IMR-90 (cell line): ENCODE results near the gene CLTA. TPM values are rescaled to one million over a fixed set of nuclear protein-coding genes. Genes with fewer than 3 reads are reported as not detected.

Experiments
- ATAC-seq: fragments of 200-7000 bp; cut with Tn5 transposase; 2 replicates; pipeline ENCODE4 v1.9.1; 2020; ENCODE audit warnings: low read depth, mild to moderate bottlenecking, moderate library complexity
- BruUV-seq: library from RNA; stranded (reverse); fragments of 400-500 nt; replicated peaks from 2 replicates; lab custom pipeline; 2021; lab: Mats Ljungman, UMichigan
- CTCF ChIA-PET: fragments of 300-600 bp; formaldehyde crosslinking; extraction: SDS; loops from one replicate; lab custom pipeline; 2021; ENCODE audit warnings: antibody characterized with exemption; lab: Yijun Ruan, JAX
- POLR2A ChIA-PET: fragments of 300-600 bp; sonication (Branson Sonifier 250); formaldehyde crosslinking; loops from one replicate; lab custom pipeline; 2022; ENCODE audit warnings: antibody characterized with exemption; ENCODE audit not compliant: unreplicated experiment; lab: Charles Lee
- DNase-seq: peaks from one replicate; pipeline ENCODE4 v3.0.0; 2013
- H2AFZ ChIP-seq: replicated peaks from 2 replicates; pipeline ENCODE3; 2013; ENCODE audit warnings: low read length, mild to moderate bottlenecking; ENCODE audit not compliant: poor library complexity
- H2AK5ac ChIP-seq: 2 replicates; pipeline ENCODE4 v1.6.1; 2013; ENCODE audit warnings: low read depth, low read length, inconsistent platforms
- H2AK9ac ChIP-seq: replicated peaks from 2 replicates; pipeline ENCODE3; 2013; ENCODE audit warnings: mild to moderate bottlenecking, low read depth, low read length, moderate library complexity; ENCODE audit not compliant: poor library complexity
- H2BK120ac ChIP-seq: 2 replicates; pipeline ENCODE4 v1.6.1; 2013; ENCODE audit warnings: low read depth, low read length, inconsistent platforms
- H2BK15ac ChIP-seq: 3 replicates; pipeline ENCODE4 v1.6.1; 2013; ENCODE audit warnings: low read depth, low read length, inconsistent platforms
- H2BK20ac ChIP-seq: 2 replicates; pipeline ENCODE4 v1.6.1; 2013; ENCODE audit warnings: low read depth, mild to moderate bottlenecking, inconsistent platforms, low read length, moderate library complexity
- H2BK5ac ChIP-seq: 2 replicates; pipeline ENCODE4 v1.6.1; 2013; ENCODE audit warnings: mild to moderate bottlenecking, low read depth, low read length, inconsistent platforms; ENCODE audit not compliant: poor library complexity, severe bottlenecking
- H3K14ac ChIP-seq: replicated peaks from 2 replicates; pipeline ENCODE4 v1.6.1; 2013; ENCODE audit warnings: low read depth, low read length, inconsistent platforms
- H3K18ac ChIP-seq: 2 replicates; pipeline ENCODE4 v1.6.1; 2013; ENCODE audit warnings: low read depth, low read length, control low read depth
- H3K23ac ChIP-seq: 2 replicates; pipeline ENCODE4 v1.6.1; 2013; ENCODE audit warnings: low read depth, low read length, inconsistent platforms
- H3K27ac ChIP-seq: 2 replicates; pipeline ENCODE4 v1.5.1; 2013; ENCODE audit warnings: mild to moderate bottlenecking, control low read depth, low read length; ENCODE audit not compliant: insufficient read depth
- H3K27me3 ChIP-seq: 2 replicates; pipeline ENCODE4 v1.6.1; 2013; ENCODE audit warnings: low read length; ENCODE audit not compliant: control insufficient read depth, insufficient read depth
- H3K36me3 ChIP-seq: 2 replicates; pipeline ENCODE4 v1.6.1; 2013; ENCODE audit warnings: low read length, mixed read lengths; ENCODE audit not compliant: control insufficient read depth, insufficient read depth
- H3K4ac ChIP-seq: 2 replicates; pipeline ENCODE4 v1.6.1; 2013; ENCODE audit warnings: low read depth, low read length, inconsistent platforms
- H3K4me1 ChIP-seq: 2 replicates; pipeline ENCODE4 v1.6.1; 2013; ENCODE audit warnings: low read length, mixed read lengths; ENCODE audit not compliant: control insufficient read depth, insufficient read depth
- H3K4me2 ChIP-seq: 2 replicates; pipeline ENCODE4 v1.6.1; 2013; ENCODE audit warnings: low read depth, mild to moderate bottlenecking, control low read depth, low read length, moderate library complexity
- H3K4me3 ChIP-seq: 2 replicates; pipeline ENCODE4 v1.5.1; 2013; ENCODE audit warnings: low read depth, mild to moderate bottlenecking, control low read depth, low read length, moderate library complexity; ENCODE audit not compliant: insufficient read depth
- H3K56ac ChIP-seq: 2 replicates; pipeline ENCODE4 v1.6.1; 2013; ENCODE audit warnings: low read length, inconsistent platforms; ENCODE audit not compliant: insufficient read depth; ENCODE audit errors: extremely low read depth
- H3K79me1 ChIP-seq, 2 experiments: 2 replicates each; pipeline ENCODE4 v1.6.1; 2013; ENCODE audit warnings: low read length in 2 of 2, inconsistent platforms in 1 of 2, low read depth in 1 of 2
- H3K9ac ChIP-seq: 2 replicates; pipeline ENCODE4 v1.6.1; 2013; ENCODE audit warnings: low read depth, low read length, control low read depth
- H3K9me1 ChIP-seq: 2 replicates; pipeline ENCODE4 v1.6.1; 2013; ENCODE audit warnings: low read length, inconsistent platforms; ENCODE audit not compliant: insufficient read depth
- H3K9me3 ChIP-seq: 2 replicates; pipeline ENCODE4 v1.6.1; 2013; ENCODE audit warnings: low read length; ENCODE audit not compliant: control insufficient read depth, insufficient read depth
- H4K20me1 ChIP-seq: 2 replicates; pipeline ENCODE4 v1.6.1; 2013; ENCODE audit warnings: low read length, inconsistent platforms; ENCODE audit not compliant: insufficient read depth
- H4K5ac ChIP-seq: 2 replicates; pipeline ENCODE4 v1.6.1; 2013; ENCODE audit warnings: mild to moderate bottlenecking, low read depth, low read length, control low read depth
- H4K8ac ChIP-seq, 2 experiments: 2 replicates each; pipeline ENCODE4 v1.6.1; 2013; ENCODE audit warnings: low read depth in 2 of 2, low read length in 2 of 2, control low read depth in 1 of 2, inconsistent platforms in 1 of 2
- H4K91ac ChIP-seq: 2 replicates; pipeline ENCODE4 v1.6.1; 2013; ENCODE audit warnings: low read depth, low read length, inconsistent platforms; ENCODE audit not compliant: insufficient read depth
- CEBPB ChIP-seq: IDR thresholded peaks from 2 replicates; pipeline ENCODE4 v1.6.1; 2012; ENCODE audit warnings: low read depth, low read length, improper control_type of control experiment
- CHD1 ChIP-seq: IDR thresholded peaks from 2 replicates; pipeline ENCODE4 v1.6.1; 2012; ENCODE audit warnings: low read depth, low read length, improper control_type of control experiment
- CTCF ChIP-seq: conservative IDR thresholded peaks from 2 replicates; pipeline ENCODE4 v1.5.1; 2012; ENCODE audit warnings: mild to moderate bottlenecking, low read depth, low read length, improper control_type of control experiment
- ELK1 ChIP-seq: fragments of 150-350 bp; IDR thresholded peaks from 2 replicates; pipeline ENCODE4 v1.6.1; 2016; ENCODE audit warnings: low read depth, mild to moderate bottlenecking, low read length, moderate library complexity, borderline replicate concordance
- FOS ChIP-seq: fragments of 150-350 bp; IDR thresholded peaks from 2 replicates; pipeline ENCODE4 v1.6.1; 2016; ENCODE audit warnings: low read depth, low read length
- MAZ ChIP-seq: IDR thresholded peaks from 2 replicates; pipeline ENCODE4 v1.6.1; 2012; ENCODE audit warnings: low read depth, mild to moderate bottlenecking, low read length, improper control_type of control experiment, moderate library complexity, borderline replicate concordance
- MXI1 ChIP-seq: IDR thresholded peaks from 2 replicates; pipeline ENCODE4 v1.6.1; 2012; ENCODE audit warnings: low read depth, mild to moderate bottlenecking, low read length, moderate library complexity, borderline replicate concordance
- NFE2L2 ChIP-seq: fragments of 150-350 bp; IDR thresholded peaks from 2 replicates; pipeline ENCODE4 v1.6.1; 2016; ENCODE audit warnings: low read depth, mild to moderate bottlenecking, low read length
- RAD21 ChIP-seq: IDR thresholded peaks from 2 replicates; pipeline ENCODE4 v1.6.1; 2012; ENCODE audit warnings: low read length, improper control_type of control experiment
- RCOR1 ChIP-seq: IDR thresholded peaks from 2 replicates; pipeline ENCODE4 v1.6.1; 2012; ENCODE audit warnings: mild to moderate bottlenecking, low read length, improper control_type of control experiment; ENCODE audit not compliant: insufficient replicate concordance
- RFX5 ChIP-seq: IDR thresholded peaks from 2 replicates; pipeline ENCODE4 v1.8.0; 2012; ENCODE audit warnings: low read depth, mild to moderate bottlenecking, low read length, moderate library complexity
- WGBS, 2 experiments: methylation state at CpG; one replicate each; pipeline versions ENCODE4 v1.1.5 to v1.1.7; 2013; ENCODE audit warnings: missing lambda C conversion rate in 2 of 2; ENCODE audit not compliant: insufficient read length in 1 of 2; ENCODE audit errors: extremely low coverage in 2 of 2; 5-methylcytosine and 5-hydroxymethylcytosine counted together
- dilution Hi-C: fragments of 300-500 bp; cut with HindIII; formaldehyde crosslinking; loops from one replicate; pipeline ENCODE4 v1.14.3; 2018; ENCODE audit warnings: low sequenced_read_pairs; ENCODE audit not compliant: unreplicated experiment
- in situ Hi-C: fragments of 300-500 bp; cut with MboI; formaldehyde crosslinking; loops from 3 replicates; pipeline ENCODE4 v1.14.3; 2019; ENCODE audit warnings: low sequenced_read_pairs, inconsistent platforms, mixed read lengths
- intact Hi-C: fragments of 100-400 bp; cut with micrococcal nuclease; formaldehyde crosslinking; loops from 2 replicates; pipeline ENCODE4 v1.10.0; 2022
- polyA plus RNA-seq, 3 experiments: library from polyadenylated mRNA; depleted of rRNA; stranded (reverse); fragments of >200 nt; gene quantifications; 2 replicates each; pipeline ENCODE4 v1.2.3, GENCODE V29; 2012; ENCODE audit warnings: low replicate concordance in 1 of 3
- total RNA-seq: library from RNA; depleted of rRNA; stranded (reverse); fragments of >200 nt; gene quantifications from 2 replicates; pipeline ENCODE4 v1.2.3, GENCODE V29; 2012

CLTA gene
- total and polyA plus RNA-seq, 2 of the 4 experiments (the other 2 are of a cell fraction): 133 to 246 TPM

- H2AK5ac ChIP-seq: no peak overlapping the region
- no TSS peak for BruUV-seq
- dilution Hi-C loops: no loop called here
- no peak overlapping the region for H2BK5ac ChIP-seq
- no peak overlapping the region for H3K4me3 ChIP-seq
- no peak for DNase-seq
- H3K4me2 ChIP-seq: no peak overlapping the region
- no peak overlapping the region for H3K4ac ChIP-seq
- H3K79me1 ChIP-seq: peaks cover 57 to 91% of the 10 kb centered on the region in 2 experiments
- no peak overlapping the region for H2AFZ ChIP-seq
- intact Hi-C loops: loop anchor here (5.0 kb wide), 1 partner anchor 117 kb away; no protein-coding TSS in a partner anchor
- H3K27ac ChIP-seq: no peak overlapping the region
- TF ChIP-seq CTCF: no peak
- no peak for TF ChIP-seq CHD1
- TF ChIP-seq ELK1: no peak
- no peak for TF ChIP-seq CEBPB
- no peak for TF ChIP-seq RAD21
- no peak for TF ChIP-seq MAZ
- TF ChIP-seq RCOR1: no peak
- no peak for TF ChIP-seq FOS
- TF ChIP-seq MXI1: no peak
- TF ChIP-seq NFE2L2: no peak
- no peak for TF ChIP-seq RFX5
- H4K20me1 ChIP-seq: peaks cover 82% of the 10 kb centered on the region
- H3K4me1 ChIP-seq: peaks cover 30% of the 10 kb centered on the region
- H3K27me3 ChIP-seq: no peaks in the 10 kb centered on the region
- no peak overlapping the region for H4K91ac ChIP-seq
- no peak overlapping the region for H2BK20ac ChIP-seq
- H2BK15ac ChIP-seq: no peak overlapping the region
- no peak overlapping the region for H3K23ac ChIP-seq
- H3K9me1 ChIP-seq: peaks cover 48% of the 10 kb centered on the region
- no peak overlapping the region for H4K5ac ChIP-seq
- H3K9ac ChIP-seq: no peak overlapping the region
- H2AK9ac ChIP-seq: no peak overlapping the region
- H3K36me3 ChIP-seq: peaks cover 67% of the 10 kb centered on the region
- POLR2A ChIA-PET: no interaction called here
- no peak overlapping the region for H4K8ac ChIP-seq
- no peak overlapping the region for H2BK120ac ChIP-seq
- H3K9me3 ChIP-seq: no peaks in the 10 kb centered on the region
- in situ Hi-C loops: no loop called here
- CTCF ChIA-PET: interaction anchor here (2.4 kb wide), 1 partner anchor 21 kb away, joined by 6 read pairs; no protein-coding TSS in a partner anchor
- H3K56ac ChIP-seq: no peak overlapping the region
- WGBS, 2 experiments: no CpG with 5 or more reads among the region's 8 CpGs
- H3K14ac ChIP-seq: no peak overlapping the region
- no peak for ATAC-seq
- H3K18ac ChIP-seq: no peak overlapping the region
These were observed 20.0 kb downstream of the CLTA start for GRCh38 chr9:36210722-36211121.
